Stimulated activated CD8-positive, alpha-beta memory T cell treated with anti-CD3 and anti-CD28 coated beads, Interleukin-7, amount 100 ng/mL, for 4 hours (primary cell): ENCODE results near the gene LHX1.

Source experiments
- DNase-seq, 2 donors: peaks; one replicate each; pipeline ENCODE4 v3.0.0-alpha.2; 2020; ENCODE audit warnings: low read depth in 2 of 2

LHX1 gene

DNA sequence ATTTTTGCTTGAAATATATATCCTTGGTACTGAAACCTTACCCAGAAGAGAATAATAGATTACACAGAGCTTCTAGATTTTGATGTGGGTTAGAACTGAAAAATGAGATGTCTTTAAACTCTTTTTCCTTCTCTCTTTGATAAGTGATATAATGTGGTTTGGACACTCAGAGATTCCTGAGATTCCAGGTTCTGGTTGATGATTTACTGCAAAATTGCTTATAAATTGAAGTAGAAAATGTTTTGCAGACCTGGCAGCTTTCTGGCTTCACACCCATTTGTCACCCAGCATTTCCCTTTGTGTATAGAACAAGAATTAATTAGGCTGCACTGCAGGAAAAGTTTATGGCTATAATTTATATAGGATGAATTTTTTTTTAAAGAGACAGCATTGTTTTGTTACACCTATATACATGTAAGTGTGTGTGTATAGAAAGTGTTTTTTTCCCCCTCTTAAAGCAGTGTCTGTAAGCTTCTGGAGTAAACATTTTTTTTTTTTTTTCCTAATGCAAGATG, 35.0 kb downstream of the LHX1 start:
- DNase-seq: no peak

DNA sequence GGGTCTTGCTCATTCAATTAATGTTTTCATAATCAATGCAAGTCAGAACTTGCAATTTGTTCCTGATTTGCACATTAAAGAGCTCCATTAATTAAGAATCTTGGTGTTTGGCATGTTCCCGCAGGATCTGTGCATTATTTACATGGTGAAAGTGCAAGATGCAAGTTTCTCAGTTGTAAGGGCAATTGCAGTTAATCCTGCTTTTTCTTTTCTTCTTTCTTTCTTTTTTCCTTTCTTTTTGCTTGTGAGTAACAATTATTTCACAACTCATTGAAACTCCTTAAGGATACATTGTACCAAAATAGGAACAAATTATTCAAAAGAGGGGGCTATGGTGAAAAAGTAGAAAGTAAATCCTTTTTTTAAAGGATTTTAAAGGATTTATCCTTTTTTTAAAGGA, 35.6 kb downstream of the LHX1 start:
- no peak for DNase-seq

DNA sequence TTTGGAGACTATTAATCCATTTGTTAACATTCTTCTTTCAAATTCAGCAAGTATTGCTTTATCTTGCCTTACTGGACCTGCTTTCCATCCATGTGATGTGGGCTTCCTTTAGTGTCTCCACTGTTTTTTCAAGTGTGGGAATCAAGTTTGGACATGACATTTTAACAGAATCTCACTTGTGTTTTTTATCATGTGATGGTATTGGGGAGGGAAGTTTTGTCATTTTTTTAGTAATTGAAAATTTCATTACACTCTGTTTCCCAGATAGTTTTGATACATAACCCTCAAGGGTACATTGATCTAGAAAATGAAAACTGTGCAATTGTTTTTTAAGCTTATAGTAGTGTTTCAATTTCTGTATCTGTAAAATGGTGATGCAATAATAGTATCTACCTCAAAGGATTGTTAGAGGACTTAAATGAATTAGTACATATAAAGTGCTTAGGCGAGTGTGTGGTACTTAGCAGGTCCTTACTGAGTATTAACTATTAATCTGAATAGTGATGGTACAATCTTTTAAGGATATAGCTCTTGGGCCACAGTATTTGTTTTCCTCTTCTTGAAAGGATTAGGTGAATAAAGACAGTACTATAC, 38.7 kb downstream of the LHX1 start:
- DNase-seq: no peak

DNA sequence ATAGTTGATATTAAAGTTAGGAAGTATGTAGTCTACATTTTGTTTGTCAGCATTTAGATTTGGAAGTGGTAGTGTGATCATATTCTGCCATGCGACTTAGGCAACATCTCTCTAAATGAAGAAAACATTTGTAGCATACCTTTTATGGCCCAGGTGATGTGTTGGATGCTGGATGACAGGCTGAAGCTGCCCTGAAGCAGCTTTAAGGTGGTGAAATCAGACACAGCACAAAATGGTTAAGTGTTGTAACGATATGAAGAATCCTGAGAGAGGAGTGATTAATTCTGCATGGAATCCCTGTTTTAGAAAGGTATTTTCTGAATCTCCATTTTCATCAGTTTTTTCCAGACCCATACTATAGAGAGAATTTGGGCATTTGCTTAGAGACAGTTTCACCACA, 39.8 kb downstream of the LHX1 start:
- no peak for DNase-seq

DNA sequence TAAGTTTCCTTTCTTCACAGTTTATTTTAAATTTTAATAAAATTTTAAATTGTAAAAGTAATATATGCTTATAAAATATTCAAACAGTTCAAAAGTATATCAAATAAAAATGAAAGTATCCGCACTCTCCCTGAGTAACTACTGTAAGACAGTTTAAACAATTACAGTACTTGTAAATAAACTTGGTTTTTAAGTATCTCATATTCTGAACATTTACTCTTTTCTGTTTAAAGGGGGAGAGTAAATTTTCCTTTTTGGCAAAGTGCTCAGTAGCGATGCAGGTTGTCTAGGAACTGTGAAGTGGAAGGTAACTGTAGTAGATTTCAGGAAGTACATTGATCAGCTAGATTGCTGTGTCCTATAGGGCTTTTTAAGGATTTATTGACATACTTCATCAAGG, 40.3 kb downstream of the LHX1 start:
- DNase-seq: no peak

DNA sequence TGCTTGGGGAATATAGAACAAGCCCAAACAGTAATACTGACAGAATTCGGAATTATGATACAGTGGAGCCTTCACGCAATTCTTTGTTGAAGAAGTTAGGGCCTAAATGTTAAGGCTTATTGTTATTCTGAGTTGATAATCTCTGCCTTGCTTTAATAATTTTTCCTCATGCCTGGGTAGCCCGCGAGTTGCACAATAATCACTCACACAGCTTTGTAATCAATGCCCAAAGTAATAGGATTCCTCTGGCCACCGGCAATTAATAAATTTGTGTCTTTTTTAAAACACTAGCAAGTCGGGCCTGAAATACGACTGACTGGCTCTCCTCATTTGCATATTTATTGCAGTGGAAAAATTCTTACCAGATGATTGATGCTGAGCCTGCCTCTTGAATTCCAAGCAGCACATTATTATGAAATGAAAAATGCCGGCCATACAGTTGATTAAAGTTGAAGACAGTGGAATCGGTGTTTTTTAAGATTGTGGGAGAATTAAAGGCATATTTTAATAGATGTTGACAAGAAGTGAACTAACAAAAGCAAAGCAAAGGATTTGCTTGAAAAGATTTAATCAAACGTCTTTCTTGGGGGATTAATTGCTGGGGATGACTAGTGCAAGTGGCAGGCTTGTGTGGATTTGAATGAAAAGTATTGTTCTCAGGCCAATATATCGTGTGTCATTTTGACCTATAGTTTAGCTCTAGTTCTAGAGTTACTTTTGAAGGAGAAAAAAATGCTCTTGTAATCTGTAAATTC, 41.7 kb downstream of the LHX1 start:
- no peak for DNase-seq

DNA sequence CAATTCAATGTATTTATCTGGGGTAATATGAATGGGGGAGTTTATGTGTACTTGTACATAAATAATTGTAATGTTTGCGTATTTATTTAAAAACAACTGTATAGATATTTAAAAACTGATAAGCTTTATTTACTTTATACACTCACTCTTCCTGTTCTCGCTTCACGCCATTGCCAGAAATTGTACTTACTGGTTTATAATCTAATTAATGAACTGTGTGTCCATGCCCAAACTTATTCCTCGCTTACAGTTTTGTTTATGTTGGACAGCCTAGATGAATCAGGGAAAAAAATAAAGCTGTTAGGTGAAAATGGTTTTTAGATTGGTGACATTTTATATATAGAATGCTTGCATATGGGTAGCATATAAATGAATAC, 42.3 kb downstream of the LHX1 start:
- no peak for DNase-seq

DNA sequence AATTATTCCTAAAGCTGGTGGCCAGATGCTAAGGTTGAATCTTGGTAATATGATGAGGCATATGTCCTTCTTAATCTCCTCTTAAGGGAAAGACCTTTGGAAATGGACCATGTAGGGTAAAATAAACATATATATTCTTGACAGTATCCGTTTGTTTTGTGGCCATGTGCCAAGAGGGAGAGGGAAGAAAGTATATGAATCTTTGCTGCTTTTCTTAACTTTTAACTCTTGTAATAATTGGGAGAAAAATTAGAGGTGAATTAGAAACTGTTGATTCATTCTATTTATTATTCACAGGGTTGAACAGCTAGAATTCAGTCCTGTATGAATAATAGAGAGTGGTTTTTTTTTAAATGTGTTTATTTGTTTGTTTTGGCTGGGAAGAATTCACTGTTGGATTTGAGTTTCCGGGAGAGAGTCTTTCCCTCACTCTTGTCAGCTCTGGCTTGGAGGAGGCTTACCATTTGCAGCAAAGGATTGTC, 43.0 kb downstream of the LHX1 start:
- DNase-seq: no peak

DNA sequence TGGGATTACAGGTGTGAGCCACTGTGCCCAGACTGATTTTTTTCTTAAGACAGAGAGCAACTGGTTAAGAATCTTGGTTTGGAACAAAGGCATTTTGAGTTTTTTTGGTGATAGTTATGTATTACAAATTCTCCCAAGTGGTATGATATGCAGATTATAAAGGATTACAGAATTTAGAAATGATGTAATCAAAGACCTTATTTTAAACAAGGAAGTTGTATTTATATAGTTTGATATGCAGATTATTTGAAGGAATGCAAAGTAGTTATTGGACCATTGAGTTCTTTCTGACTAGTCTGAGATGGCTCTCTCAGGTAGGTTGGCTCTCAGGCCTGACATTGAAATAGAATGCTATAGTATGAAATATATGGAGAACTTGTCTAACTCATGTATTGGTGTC, 46.3 kb downstream of the LHX1 start:
- no peak for DNase-seq

DNA sequence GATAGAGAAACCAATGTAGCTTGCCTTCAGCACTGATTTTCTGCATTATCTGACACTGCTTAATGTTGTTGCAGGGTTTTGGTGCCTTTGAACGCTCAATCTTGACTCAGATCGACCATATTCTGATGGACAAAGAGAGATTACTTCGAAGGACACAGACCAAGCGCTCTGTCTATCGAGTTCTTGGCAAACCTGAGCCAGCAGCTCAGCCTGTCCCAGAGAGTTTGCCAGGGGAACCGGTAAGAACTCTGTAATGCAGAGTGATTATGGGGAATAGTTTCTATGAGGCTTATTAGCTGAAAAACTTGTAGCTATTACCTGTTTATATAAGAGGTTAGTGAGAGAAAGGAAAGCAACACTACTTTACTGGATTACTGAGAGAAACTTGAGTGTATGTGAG, 51.9 kb downstream of the LHX1 start:
- DNase-seq: no peak

DNA sequence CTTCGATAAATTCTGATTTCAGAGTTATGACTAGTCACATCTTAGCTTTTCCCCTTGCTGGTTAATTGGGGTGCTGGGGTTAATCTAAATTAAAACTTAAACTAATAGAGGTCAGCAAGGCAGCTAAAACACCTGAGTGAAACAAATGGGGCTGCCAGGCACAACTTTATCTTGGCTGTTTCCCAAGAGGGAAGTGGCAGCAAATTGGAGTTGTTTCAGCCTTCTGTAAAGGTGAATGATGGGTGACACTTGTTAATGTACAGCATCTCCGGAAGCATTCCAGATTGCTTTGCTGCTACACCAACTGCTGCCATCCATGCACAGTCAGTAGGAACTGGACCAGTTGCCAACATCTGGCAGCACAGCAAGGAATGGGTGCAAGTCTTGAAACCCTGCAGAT, 55.4 kb downstream of the LHX1 start:
- DNase-seq: no peak

DNA sequence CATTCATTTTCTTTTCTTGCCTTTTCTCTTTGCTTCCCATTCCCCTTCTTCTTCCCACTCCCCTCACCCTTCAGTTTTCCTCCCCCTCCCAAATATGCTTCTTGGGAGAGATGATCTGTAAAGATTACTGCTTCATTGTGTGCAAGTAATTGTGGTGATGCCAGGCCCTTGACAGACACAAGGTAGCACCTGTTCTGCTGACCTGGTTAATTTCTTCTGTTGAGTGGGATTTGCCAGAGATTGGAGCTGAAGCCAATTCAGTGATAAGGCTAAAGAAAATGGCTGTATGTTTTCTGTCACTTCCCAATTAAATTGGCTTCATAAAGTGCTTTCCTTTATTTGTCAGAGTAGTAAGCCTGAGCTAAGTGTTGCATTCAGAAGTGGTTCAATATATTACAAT, 56.0 kb downstream of the LHX1 start:
- no peak for DNase-seq
